SK-N-MC (cell line): Measurements from ENCODE around the gene EFL1.

Experiments used
- EZH2 ChIP-seq: fragments of 200-600 bp; sonication (generic); IDR thresholded peaks from one replicate; pipeline ENCODE4 v1.6.1; 2017; ENCODE audit warnings: antibody characterized with exemption
- POLR2AphosphoS5 ChIP-seq: IDR thresholded peaks from 2 replicates; pipeline ENCODE4 v1.6.1; 2012; ENCODE audit warnings: mild to moderate bottlenecking, low read depth, low read length, borderline replicate concordance

DNA sequence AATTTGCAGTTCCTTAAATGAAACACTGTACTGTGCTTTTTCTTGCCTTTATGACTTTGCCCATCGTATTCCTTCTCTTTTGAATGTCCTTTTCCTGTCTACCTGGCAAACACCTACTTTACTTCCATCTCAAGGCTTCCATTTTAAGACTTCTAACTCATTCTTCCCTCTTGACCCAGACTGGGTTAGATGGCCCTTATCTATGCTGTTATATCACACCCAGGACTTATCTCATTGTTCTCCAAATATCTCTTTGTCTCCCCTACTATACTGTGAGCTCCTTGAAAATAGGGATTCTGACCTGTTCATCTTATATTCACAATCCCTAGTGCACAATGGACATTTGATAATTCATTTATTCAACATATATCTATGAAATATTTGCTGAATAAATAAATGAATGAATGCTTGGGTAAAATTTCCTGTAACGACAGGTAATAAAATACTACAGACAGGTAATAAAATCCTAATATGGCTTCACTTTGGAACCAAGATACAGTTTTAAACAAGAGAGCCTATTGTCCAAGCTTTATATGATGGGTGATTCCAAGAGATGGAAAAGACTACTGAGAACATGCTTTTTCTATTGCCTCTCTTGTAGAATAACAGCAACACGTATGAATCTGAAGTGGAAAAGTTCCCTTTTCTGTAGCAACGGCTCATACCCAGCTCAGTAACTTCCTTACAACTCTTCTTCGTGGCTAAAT, 22.7 kb downstream of the EFL1 start:
- TF ChIP-seq POLR2AphosphoS5 (no peak), EZH2 (no peak)
